WTC11 (cell line): ENCODE data around the gene TBX10. TPM values are rescaled to one million over a fixed set of nuclear protein-coding genes. Genes with fewer than 3 reads are reported as not detected.

Experiments used
- ATAC-seq: fragments of 200-7000 bp; cut with Tn5 transposase; 2 replicates; pipeline ENCODE4 v1.10.0; 2021; ENCODE audit warnings: mild to moderate bottlenecking, moderate library complexity
- CTCF ChIA-PET: fragments of 300-600 bp; sonication (Branson Sonifier 250); formaldehyde crosslinking; loops from one replicate; lab custom pipeline; 2021; ENCODE audit warnings: antibody characterized with exemption; lab: Charles Lee
- POLR2A ChIA-PET: fragments of 350-600 bp; sonication (Branson Sonifier 250); formaldehyde crosslinking; loops from one replicate; lab custom pipeline; 2021; ENCODE audit warnings: antibody characterized with exemption; lab: Charles Lee
- DNase-seq: peaks from one replicate; pipeline ENCODE4 v3.0.0; 2021; ENCODE audit warnings: low spot score
- H3K27ac Mint-ChIP-seq: 2 replicates; pipeline ENCODE4 v1.8.0; 2021; ENCODE audit warnings: mixed read lengths
- H3K27me3 Mint-ChIP-seq: 2 replicates; pipeline ENCODE4 v1.8.0; 2021; ENCODE audit warnings: low read depth, mild to moderate bottlenecking, moderate library complexity, mixed read lengths
- H3K36me3 Mint-ChIP-seq: 2 replicates; pipeline ENCODE4 v1.8.0; 2021; ENCODE audit warnings: mixed read lengths
- H3K4me1 Mint-ChIP-seq: 2 replicates; pipeline ENCODE4 v1.8.0; 2022; ENCODE audit warnings: mixed read lengths
- H3K4me3 Mint-ChIP-seq: 2 replicates; pipeline ENCODE4 v1.8.0; 2021; ENCODE audit warnings: mild to moderate bottlenecking, moderate library complexity, mixed read lengths
- H3K9me3 Mint-ChIP-seq: 2 replicates; pipeline ENCODE4 v1.8.0; 2021; ENCODE audit warnings: mixed read lengths
- FOXP1 ChIP-seq: sonication (generic); formaldehyde crosslinking; IDR thresholded peaks from 2 replicates; pipeline ENCODE4 v1.8.0; 2022; ENCODE audit warnings: missing genetic modification reagents, mild to moderate bottlenecking, moderate library complexity, borderline replicate concordance
- JUN ChIP-seq: sonication (generic); formaldehyde crosslinking; IDR thresholded peaks from 2 replicates; pipeline ENCODE4 v1.8.0; 2023; ENCODE audit warnings: mild to moderate bottlenecking, missing genetic modification reagents
- KAT7 ChIP-seq: sonication (generic); formaldehyde crosslinking; IDR thresholded peaks from 2 replicates; pipeline ENCODE4 v1.8.1; 2023; ENCODE audit warnings: missing genetic modification reagents, mild to moderate bottlenecking, borderline replicate concordance
- MAX ChIP-seq: sonication (generic); formaldehyde crosslinking; IDR thresholded peaks from 2 replicates; pipeline ENCODE4 v1.8.0; 2022; ENCODE audit warnings: mild to moderate bottlenecking, missing genetic modification reagents
- MYBL2 ChIP-seq: sonication (generic); formaldehyde crosslinking; IDR thresholded peaks from 2 replicates; pipeline ENCODE4 v1.8.1; 2023; ENCODE audit warnings: mild to moderate bottlenecking, moderate library complexity, missing genetic modification reagents
- PREB ChIP-seq: sonication (generic); formaldehyde crosslinking; IDR thresholded peaks from 2 replicates; pipeline ENCODE4 v1.8.1; 2022; ENCODE audit warnings: mild to moderate bottlenecking, missing genetic modification reagents, moderate library complexity, borderline replicate concordance
- RORB ChIP-seq: fragments of 250-450 bp; sonication (Bioruptor Pico); IDR thresholded peaks from 2 replicates; pipeline ENCODE4 v1.9.0; 2021; ENCODE audit warnings: mild to moderate bottlenecking
- SMAD3 ChIP-seq: sonication (generic); formaldehyde crosslinking; IDR thresholded peaks from 2 replicates; pipeline ENCODE4 v1.8.0; 2022; ENCODE audit warnings: missing genetic modification reagents, mild to moderate bottlenecking, borderline replicate concordance
- SP1 ChIP-seq: sonication (generic); formaldehyde crosslinking; conservative IDR thresholded peaks from 2 replicates; pipeline ENCODE4 v1.8.1; 2022; ENCODE audit warnings: missing genetic modification reagents
- TCF7 ChIP-seq: sonication (generic); formaldehyde crosslinking; IDR thresholded peaks from 2 replicates; pipeline ENCODE4 v1.8.0; 2022; ENCODE audit warnings: mild to moderate bottlenecking, low read depth, missing genetic modification reagents, moderate library complexity
- TEAD1 ChIP-seq: sonication (generic); formaldehyde crosslinking; IDR thresholded peaks from 2 replicates; pipeline ENCODE4 v1.8.0; 2022; ENCODE audit warnings: mild to moderate bottlenecking, missing genetic modification reagents
- USF2 ChIP-seq: sonication (generic); formaldehyde crosslinking; IDR thresholded peaks from 2 replicates; pipeline ENCODE4 v1.8.1; 2023; ENCODE audit warnings: mild to moderate bottlenecking, missing genetic modification reagents, moderate library complexity
- ZNF317 ChIP-seq: sonication (generic); formaldehyde crosslinking; IDR thresholded peaks from 2 replicates; pipeline ENCODE4 v1.8.1; 2023; ENCODE audit warnings: low read depth, mild to moderate bottlenecking, moderate library complexity, missing genetic modification reagents, borderline replicate concordance
- ZNF423 ChIP-seq: fragments of 250-450 bp; sonication (Bioruptor Pico); IDR thresholded peaks from 2 replicates; pipeline ENCODE4 v2.1.2; 2022; ENCODE audit warnings: mild to moderate bottlenecking, moderate library complexity
- total RNA-seq: library from RNA; stranded (reverse); gene quantifications from 3 replicates; pipeline ENCODE4 v1.2.3, GENCODE V29; 2021
- TF ChIP-seq, protein P1 (sequence below): sonication (generic); formaldehyde crosslinking; IDR thresholded peaks from 2 replicates; pipeline ENCODE4 v1.8.1; 2022; ENCODE audit warnings: mild to moderate bottlenecking, moderate library complexity, missing genetic modification reagents
- TF ChIP-seq, protein P2 (sequence below): sonication (generic); formaldehyde crosslinking; IDR thresholded peaks from 2 replicates; pipeline ENCODE4 v1.8.0; 2022; ENCODE audit warnings: mild to moderate bottlenecking, missing genetic modification reagents
- TF ChIP-seq, protein P3 (sequence below): sonication (generic); formaldehyde crosslinking; IDR thresholded peaks from 2 replicates; pipeline ENCODE4 v1.8.1; 2023; ENCODE audit warnings: mild to moderate bottlenecking, missing genetic modification reagents

Gene TBX10
- total RNA-seq, 1 experiment from 2014 or later: not detected

DNA sequence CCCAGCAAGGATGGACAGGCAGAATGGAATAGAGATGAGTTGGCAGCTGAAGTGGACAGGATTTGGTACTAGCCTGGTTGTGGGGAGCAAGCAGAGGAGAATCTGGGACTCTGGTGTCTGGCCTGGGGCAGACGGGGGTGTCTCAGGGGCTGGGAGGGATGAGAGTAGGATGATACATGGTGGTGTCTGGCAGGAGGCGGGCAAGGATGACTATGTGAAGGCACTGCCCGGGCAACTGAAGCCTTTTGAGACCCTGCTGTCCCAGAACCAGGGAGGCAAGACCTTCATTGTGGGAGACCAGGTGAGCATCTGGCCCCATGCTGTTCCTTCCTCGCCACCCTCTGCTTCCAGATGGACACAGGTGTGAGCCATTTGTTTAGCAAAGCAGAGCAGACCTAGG, 53.7 kb downstream of the TBX10 start:
- Mint-ChIP-seq H3K4me3 (peak overlapping the region; percentile 78), H3K9me3 (no peaks in the 10 kb centered on the region), H3K4me1 (peaks cover 36% of the 10 kb centered on the region), H3K27me3 (no peaks in the 10 kb centered on the region), H3K36me3 (peaks cover 36% of the 10 kb centered on the region), H3K27ac (peak overlapping the region; percentile 87)
- CTCF ChIA-PET: interaction anchor here (1.2 kb wide), 1 partner anchor 28 kb away, joined by 4 read pairs; no protein-coding TSS in a partner anchor
- ATAC-seq: no peak
- TF ChIP-seq RORB (CRISPR knock-in tag) (no peak), ZNF423 (CRISPR knock-in tag) (0 out of 2 replicates have a peak, but pooled peaks have one; percentile 8), TEAD1 (CRISPR knock-in tag) (no peak), ZNF317 (no peak)
- TF ChIP-seq, protein P1, sequence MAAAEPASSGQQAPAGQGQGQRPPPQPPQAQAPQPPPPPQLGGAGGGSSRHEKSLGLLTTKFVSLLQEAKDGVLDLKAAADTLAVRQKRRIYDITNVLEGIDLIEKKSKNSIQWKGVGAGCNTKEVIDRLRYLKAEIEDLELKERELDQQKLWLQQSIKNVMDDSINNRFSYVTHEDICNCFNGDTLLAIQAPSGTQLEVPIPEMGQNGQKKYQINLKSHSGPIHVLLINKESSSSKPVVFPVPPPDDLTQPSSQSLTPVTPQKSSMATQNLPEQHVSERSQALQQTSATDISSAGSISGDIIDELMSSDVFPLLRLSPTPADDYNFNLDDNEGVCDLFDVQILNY: no peak
- TF ChIP-seq, protein P2, sequence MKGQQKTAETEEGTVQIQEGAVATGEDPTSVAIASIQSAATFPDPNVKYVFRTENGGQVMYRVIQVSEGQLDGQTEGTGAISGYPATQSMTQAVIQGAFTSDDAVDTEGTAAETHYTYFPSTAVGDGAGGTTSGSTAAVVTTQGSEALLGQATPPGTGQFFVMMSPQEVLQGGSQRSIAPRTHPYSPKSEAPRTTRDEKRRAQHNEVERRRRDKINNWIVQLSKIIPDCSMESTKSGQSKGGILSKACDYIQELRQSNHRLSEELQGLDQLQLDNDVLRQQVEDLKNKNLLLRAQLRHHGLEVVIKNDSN (CRISPR knock-in tag): no peak
- POLR2A ChIA-PET: no interaction called here
- DNase-seq: no peak

- no peak for ATAC-seq
- H3K4me1 Mint-ChIP-seq: peaks cover 43% of the 10 kb centered on the region
- H3K36me3 Mint-ChIP-seq: peaks cover 36% of the 10 kb centered on the region
- H3K4me3 Mint-ChIP-seq: peak overlapping the region; percentile 78
- peak overlapping the region; percentile 87 for H3K27ac Mint-ChIP-seq
- DNase-seq: no peak
- H3K9me3 Mint-ChIP-seq: no peaks in the 10 kb centered on the region
- H3K27me3 Mint-ChIP-seq: no peaks in the 10 kb centered on the region
- TF ChIP-seq TCF7 (CRISPR knock-in tag) (no peak), PREB (CRISPR knock-in tag) (no peak), USF2 (CRISPR knock-in tag) (0 out of 2 replicates have a peak, but pooled peaks have one; percentile 25), MYBL2 (CRISPR knock-in tag) (no peak), ZNF423 (CRISPR knock-in tag) (no peak), SMAD3 (CRISPR knock-in tag) (0 out of 2 replicates have a peak, but pooled peaks have one; percentile 37)
- TF ChIP-seq, protein P3, sequence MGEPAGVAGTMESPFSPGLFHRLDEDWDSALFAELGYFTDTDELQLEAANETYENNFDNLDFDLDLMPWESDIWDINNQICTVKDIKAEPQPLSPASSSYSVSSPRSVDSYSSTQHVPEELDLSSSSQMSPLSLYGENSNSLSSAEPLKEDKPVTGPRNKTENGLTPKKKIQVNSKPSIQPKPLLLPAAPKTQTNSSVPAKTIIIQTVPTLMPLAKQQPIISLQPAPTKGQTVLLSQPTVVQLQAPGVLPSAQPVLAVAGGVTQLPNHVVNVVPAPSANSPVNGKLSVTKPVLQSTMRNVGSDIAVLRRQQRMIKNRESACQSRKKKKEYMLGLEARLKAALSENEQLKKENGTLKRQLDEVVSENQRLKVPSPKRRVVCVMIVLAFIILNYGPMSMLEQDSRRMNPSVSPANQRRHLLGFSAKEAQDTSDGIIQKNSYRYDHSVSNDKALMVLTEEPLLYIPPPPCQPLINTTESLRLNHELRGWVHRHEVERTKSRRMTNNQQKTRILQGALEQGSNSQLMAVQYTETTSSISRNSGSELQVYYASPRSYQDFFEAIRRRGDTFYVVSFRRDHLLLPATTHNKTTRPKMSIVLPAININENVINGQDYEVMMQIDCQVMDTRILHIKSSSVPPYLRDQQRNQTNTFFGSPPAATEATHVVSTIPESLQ (CRISPR knock-in tag): no peak
- POLR2A ChIA-PET: no interaction called here
- CTCF ChIA-PET: interaction anchor here (1.0 to 3.5 kb wide), 4 partner anchors 8 to 29 kb away, joined by 4 to 47 read pairs (median 13); no protein-coding TSS in a partner anchor
These were observed 54.4 kb downstream of the TBX10 start for GRCh38 chr11:67584881-67585873.

GRCh38 chr11:67584205-67584880, 55.2 kb downstream of the TBX10 start:
- Mint-ChIP-seq H3K27me3 (no peaks in the 10 kb centered on the region; the same call in 1 of the 2 replicates), H3K36me3 (peaks cover 36% of the 10 kb centered on the region), H3K4me1 (peaks cover 50% of the 10 kb centered on the region), H3K9me3 (no peaks in the 10 kb centered on the region), H3K27ac (peak overlapping the region; percentile 87), H3K4me3 (peak overlapping the region; percentile 78)
- ChIA-PET CTCF (interaction anchor here (0.7 to 3.5 kb wide), 4 partner anchors 9 to 80 kb away, joined by 3 to 47 read pairs (median 13); no protein-coding TSS in a partner anchor), POLR2A (interaction anchor here (1.7 kb wide), 1 partner anchor 11 kb away, joined by 4 read pairs; no protein-coding TSS in a partner anchor)
- TF ChIP-seq JUN (CRISPR knock-in tag) (no peak), KAT7 (CRISPR knock-in tag) (0 out of 2 replicates have a peak, but pooled peaks have one; percentile 8), SP1 (CRISPR knock-in tag) (0 out of 2 replicates have a peak, but pooled peaks have one; percentile 13), FOXP1 (CRISPR knock-in tag) (0 out of 2 replicates have a peak, but pooled peaks have one; percentile 38), MAX (peak; percentile 39; the same call in 1 of the 2 replicates)
- DNase-seq: peak; percentile 62
- ATAC-seq: peak; percentile 8
